Measurements from ENCODE around the gene RUNDC1.

RUNDC1 gene

GRCh38 chr17:43020030-43020621, 39.8 kb downstream of the RUNDC1 start:
- DNase-seq = no peak

GRCh38 chr17:43020789-43021740, 40.7 kb downstream of the RUNDC1 start:
- DNase-seq = no peak

- peak; percentile 55 for DNase-seq
These were observed 41.6 kb downstream of the RUNDC1 start, which contains the start of gene VAT1 for GRCh38 chr17:43021741-43022512. Gene VAT1, minus strand, starts transcription at chr17:43022385. Its CDS starts 63 bp downstream, at chr17:43022322.

DNA sequence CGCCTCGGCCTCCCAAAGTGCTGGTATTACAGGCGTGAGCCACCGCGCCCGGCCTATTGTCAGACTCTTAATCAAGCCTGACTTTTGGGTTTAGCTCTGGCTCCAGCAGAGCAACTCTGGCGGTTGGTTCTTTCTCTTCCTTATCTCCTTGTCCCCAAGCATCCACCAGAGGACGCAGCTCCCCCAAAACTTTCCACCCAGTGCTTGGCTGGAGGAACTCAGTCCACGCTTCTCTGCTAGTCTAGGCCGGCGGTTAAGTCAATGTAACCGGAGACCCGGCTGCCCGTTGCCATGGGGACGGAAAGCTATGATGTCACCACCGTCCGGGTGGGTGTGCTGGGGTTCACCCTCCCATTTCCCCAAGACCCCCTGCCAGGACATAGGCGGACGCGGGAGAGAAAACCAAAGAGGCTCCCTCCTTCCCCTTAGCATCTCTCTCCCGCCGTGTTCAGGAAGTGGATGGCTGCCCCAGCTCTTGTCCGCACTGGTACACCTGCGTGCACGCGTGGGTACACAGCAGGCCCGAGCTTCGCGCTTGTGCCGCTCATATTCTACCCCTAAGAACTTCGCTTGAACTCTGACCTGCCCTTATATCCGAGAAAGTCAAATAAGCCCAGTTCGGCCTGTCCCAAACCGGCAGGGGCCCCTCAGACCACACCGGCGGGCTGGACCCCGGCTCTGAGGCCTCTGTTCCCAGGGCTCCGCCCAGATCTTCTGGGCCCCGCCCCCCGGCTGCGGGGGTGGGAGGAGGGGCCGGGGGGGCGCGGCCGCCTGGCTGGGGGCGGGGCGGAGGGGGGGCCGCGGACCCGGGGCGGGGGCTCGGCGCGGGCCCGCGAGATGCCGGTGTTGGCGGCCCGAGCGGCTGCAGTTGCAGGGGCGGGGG, 44.3 kb downstream of the RUNDC1 start, which contains the start of gene RND2:
RND2 (plus strand) TSS at position 825 of the 883 bp plus-strand sequence. CDS start 117 bp downstream, outside the sequence.
- peak; percentile 96 for DNase-seq

DNA sequence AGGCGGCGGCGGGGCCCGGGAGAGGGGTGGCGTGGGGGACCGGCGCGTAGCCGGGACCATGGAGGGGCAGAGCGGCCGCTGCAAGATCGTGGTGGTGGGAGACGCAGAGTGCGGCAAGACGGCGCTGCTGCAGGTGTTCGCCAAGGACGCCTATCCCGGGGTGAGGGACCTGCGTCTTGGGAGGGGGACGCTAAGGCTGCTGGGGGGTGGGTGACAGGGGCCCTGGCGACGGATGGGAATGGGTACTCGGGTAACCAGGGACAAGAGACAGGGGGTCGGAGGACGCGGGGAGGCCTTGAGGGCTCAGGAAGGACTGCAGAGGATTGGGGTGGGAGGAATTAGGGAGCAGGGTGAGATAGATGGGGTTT, 44.9 kb downstream of the RUNDC1 start:
- DNase-seq = no peak

- no peak for DNase-seq
These were observed 45.6 kb downstream of the RUNDC1 start for GRCh38 chr17:43025766-43026537.

GRCh38 chr17:43026595-43026994, 46.2 kb downstream of the RUNDC1 start:
- no peak for DNase-seq

DNA sequence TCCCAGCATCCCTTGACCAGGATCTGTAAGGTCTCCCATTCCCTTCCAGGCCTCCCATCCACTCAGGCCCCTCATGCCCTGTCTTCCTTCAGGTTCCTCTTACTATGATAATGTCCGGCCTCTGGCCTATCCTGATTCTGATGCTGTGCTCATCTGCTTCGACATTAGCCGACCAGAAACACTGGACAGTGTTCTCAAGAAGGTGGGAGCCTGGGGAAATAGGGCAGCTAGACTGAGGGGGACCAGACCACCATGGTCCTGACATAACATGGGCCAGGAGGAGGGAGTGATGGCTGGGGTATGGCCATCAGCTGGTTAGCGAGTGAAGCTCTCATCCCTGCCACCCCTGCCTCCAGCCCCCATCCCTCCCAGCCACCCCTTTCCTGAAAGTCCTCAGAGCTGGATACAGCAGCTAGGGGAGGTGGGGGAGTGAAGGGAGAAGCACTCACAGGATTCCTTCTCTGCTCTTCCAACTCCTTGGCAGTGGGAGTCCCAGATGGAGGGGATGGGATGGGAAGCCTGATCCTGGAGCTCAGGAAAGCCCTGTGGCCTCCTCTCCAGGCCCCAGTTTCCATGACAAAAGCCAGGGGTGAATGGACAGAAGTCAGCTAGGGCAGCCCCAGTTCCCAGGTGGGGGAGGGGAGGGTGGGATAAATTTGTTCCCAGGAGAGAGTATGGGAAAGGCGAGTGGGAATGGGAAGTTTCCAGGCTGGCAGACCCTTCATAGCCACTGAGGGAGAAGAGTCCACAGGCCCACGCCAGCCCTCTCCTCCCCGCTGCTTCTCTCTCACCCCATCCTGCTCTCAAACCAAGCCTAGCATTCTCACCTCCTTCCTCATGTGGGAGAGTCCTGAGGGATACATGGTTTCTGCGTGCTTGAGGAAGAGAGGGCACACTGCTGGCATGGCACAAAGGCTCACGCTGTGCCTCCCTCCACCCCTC, 47.0 kb downstream of the RUNDC1 start:
- DNase-seq = no peak

- DNase-seq = no peak
These were observed 48.0 kb downstream of the RUNDC1 start for GRCh38 chr17:43028221-43028861.

- DNase-seq = no peak
These were observed 49.9 kb downstream of the RUNDC1 start for GRCh38 chr17:43030137-43030767.

- DNase-seq = no peak
These were observed 51.3 kb downstream of the RUNDC1 start for GRCh38 chr17:43031666-43032065.

- peak; percentile 76 for DNase-seq
These were observed 53.9 kb downstream of the RUNDC1 start for GRCh38 chr17:43033948-43034881.

DNA sequence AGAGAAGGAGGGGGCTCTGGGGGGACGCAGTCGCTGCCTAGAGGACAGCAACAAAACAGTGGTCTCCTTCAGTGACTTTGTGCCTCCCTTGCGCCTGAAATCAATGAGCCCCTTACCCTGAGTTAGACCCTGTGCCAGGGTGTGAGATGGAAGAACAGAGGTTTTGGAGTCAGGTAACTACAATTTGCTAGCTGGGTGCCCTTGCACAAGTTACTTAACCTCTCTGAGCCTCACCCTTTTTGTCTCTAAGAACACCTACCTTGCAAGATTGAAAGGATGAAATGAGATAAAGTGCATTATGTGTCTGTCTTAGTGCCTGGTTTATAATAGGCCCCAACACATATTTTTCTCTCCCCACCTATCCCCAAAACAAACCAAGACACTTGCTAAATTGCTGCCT, 54.5 kb downstream of the RUNDC1 start:
- no peak for DNase-seq

- no peak for DNase-seq
These were observed 59.3 kb downstream of the RUNDC1 start for GRCh38 chr17:43039646-43040045.

- DNase-seq = no peak
These were observed 60.3 kb downstream of the RUNDC1 start for GRCh38 chr17:43040655-43041054.

DNA sequence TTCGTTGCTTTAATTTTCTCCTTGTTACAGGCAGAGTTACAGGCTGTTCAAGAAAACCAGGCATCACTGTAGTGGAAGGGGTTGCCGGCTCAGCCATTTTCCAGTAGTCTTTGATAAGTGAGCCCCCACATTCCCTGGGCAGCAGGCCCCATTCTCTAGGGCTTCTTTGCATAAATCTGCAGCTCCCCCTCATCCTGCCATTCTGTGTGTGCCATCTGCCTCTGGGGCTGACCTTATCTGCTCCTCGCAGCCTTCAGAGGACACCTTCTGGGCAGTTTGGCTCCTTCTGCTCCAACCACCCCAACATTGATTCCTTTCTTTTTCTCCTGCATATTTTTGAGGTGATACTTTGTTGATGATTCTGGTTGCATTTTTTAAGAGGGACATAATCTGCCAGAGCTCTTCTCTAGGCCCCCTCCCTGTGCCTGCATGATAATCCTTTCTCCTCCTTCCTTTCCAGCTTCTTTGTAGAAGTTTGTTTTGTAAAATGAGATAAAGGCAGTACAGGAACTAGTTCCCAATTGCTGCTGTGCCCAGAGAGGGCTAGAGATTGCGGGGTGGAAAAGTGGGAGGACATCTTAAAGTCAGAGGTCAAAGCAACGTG, 61.8 kb downstream of the RUNDC1 start:
- no peak for DNase-seq
